Fibroblast of lung (primary cell): ENCODE measurements around the gene AK8. TPM values are rescaled to one million over a fixed set of nuclear protein-coding genes. Genes with fewer than 3 reads are reported as not detected.

ENCODE experiments used
- DNase-seq, 2 donors: peaks; one replicate each; pipeline versions ENCODE4 v3.0.0 to v3.0.0-alpha.2; 2010; ENCODE audit warnings: low read depth in 2 of 2
- H2AFZ ChIP-seq: 2 replicates; pipeline ENCODE4 v1.5.1; 2012; ENCODE audit warnings: low read length, control low read depth, inconsistent platforms
- H3K27ac ChIP-seq: 2 replicates; pipeline ENCODE4 v1.5.1; 2011; ENCODE audit warnings: low read length, control low read depth; ENCODE audit not compliant: insufficient read depth
- H3K27me3 ChIP-seq: 2 replicates; pipeline ENCODE4 v1.5.1; 2011; ENCODE audit warnings: mild to moderate bottlenecking, low read length; ENCODE audit not compliant: control insufficient read depth, insufficient read depth
- H3K36me3 ChIP-seq: 2 replicates; pipeline ENCODE4 v1.5.1; 2011; ENCODE audit warnings: low read length; ENCODE audit not compliant: control insufficient read depth, insufficient read depth
- H3K4me1 ChIP-seq: 2 replicates; pipeline ENCODE4 v1.5.1; 2011; ENCODE audit warnings: low read length; ENCODE audit not compliant: control insufficient read depth, insufficient read depth; ENCODE audit errors: extremely low read depth
- H3K4me2 ChIP-seq: 2 replicates; pipeline ENCODE4 v1.5.1; 2011; ENCODE audit warnings: low read length, control low read depth; ENCODE audit not compliant: insufficient read depth; ENCODE audit errors: extremely low read depth
- H3K4me3 ChIP-seq, 4 experiments: fragments of 200-600 bp in 1 of 4; sonication (generic) in 1 of 4; replicated peaks in 1 of 4; 2 replicates each; pipeline ENCODE4 v1.5.1; 2011 to 2016; ENCODE audit warnings: low read length in 4 of 4, low read depth in 3 of 4, mild to moderate bottlenecking in 3 of 4, control low read depth in 2 of 4, inconsistent platforms in 1 of 4, mixed read lengths in 1 of 4; ENCODE audit not compliant: insufficient read depth in 1 of 4; ENCODE audit errors: control extremely low read depth in 1 of 4
- H3K79me2 ChIP-seq: 2 replicates; pipeline ENCODE4 v1.5.1; 2012; ENCODE audit warnings: mild to moderate bottlenecking, low read length, inconsistent platforms; ENCODE audit not compliant: control insufficient read depth, insufficient read depth
- H3K9ac ChIP-seq: 2 replicates; pipeline ENCODE4 v1.5.1; 2011; ENCODE audit warnings: mild to moderate bottlenecking, low read length, control low read depth; ENCODE audit not compliant: insufficient read depth
- H3K9me3 ChIP-seq: 2 replicates; pipeline ENCODE4 v1.5.1; 2012; ENCODE audit warnings: low read depth, low read length; ENCODE audit not compliant: control insufficient read depth, insufficient read depth
- H4K20me1 ChIP-seq: 2 replicates; pipeline ENCODE4 v1.5.1; 2011; ENCODE audit warnings: low read length; ENCODE audit not compliant: control insufficient read depth, insufficient read depth; ENCODE audit errors: extremely low read depth
- EZH2 ChIP-seq: IDR thresholded peaks from 2 replicates; pipeline ENCODE4 v1.5.1; 2012; ENCODE audit warnings: low read length, control low read depth, mild to moderate bottlenecking; ENCODE audit errors: missing control alignments
- polyA plus RNA-seq, 2 donors: library from polyadenylated mRNA; depleted of rRNA in 1 of 2; stranded (reverse) in 1 of 2; unstranded in 1 of 2; fragments of >200 nt; gene quantifications; 2 replicates each; pipeline ENCODE4 v1.2.1, GENCODE V29; 2011 to 2012; ENCODE audit warnings: missing spikeins in 1 of 2
- total RNA-seq: library from RNA; depleted of rRNA; stranded (reverse); fragments of >200 nt; gene quantifications from 2 replicates; pipeline ENCODE4 v1.2.1, GENCODE V29; 2014
- TF ChIP-seq, protein P1 (sequence below), 2 donors: IDR thresholded peaks in 1 of 2; conservative IDR thresholded peaks in 1 of 2; 1 replicate in 1 of 2; 2 replicates in 1 of 2; pipeline ENCODE4 v1.5.1; 2011 to 2012; ENCODE audit warnings: low read length in 2 of 2, control low read depth in 1 of 2, inconsistent platforms in 1 of 2, low read depth in 1 of 2, mild to moderate bottlenecking in 1 of 2

Gene AK8
- total and polyA plus RNA-seq, 2 donors (not counting 1 experiment from before 2014, with no cell fraction given) = 0.17 to 0.50 TPM

DNA sequence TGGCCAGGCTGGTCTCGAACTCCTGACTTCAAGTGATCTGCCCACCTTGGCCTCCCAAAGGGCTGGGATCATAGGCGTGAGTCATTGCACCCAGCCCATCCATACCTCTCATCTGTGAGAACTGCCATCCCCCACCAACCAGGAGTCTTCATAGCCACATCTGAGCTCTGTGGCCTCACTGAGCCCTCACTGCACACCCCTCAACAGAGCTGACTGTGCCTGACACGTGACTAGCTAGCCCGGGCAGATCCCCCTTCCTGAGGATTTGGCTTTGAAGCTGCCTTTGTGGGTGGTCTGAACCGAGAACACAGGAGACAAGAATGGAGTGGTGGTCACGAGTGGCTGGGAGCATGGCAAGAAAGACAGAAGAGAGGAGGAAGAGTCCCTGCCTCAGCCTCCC lies 15.6 kb downstream of the AK8 start:
- Histone ChIP-seq H2AFZ (no peak overlapping the region), H3K4me1 (no peaks in the 10 kb centered on the region), H3K9me3 (no peaks in the 10 kb centered on the region), H3K4me3 (no peak overlapping the region), H3K27ac (no peak overlapping the region), H4K20me1 (no peaks in the 10 kb centered on the region), H3K79me2 (no peaks in the 10 kb centered on the region), H3K27me3 (peaks cover 2% of the 10 kb centered on the region), H3K4me2 (no peak overlapping the region), H3K36me3 (no peaks in the 10 kb centered on the region), H3K9ac (no peak overlapping the region)
- TF ChIP-seq, protein P1, sequence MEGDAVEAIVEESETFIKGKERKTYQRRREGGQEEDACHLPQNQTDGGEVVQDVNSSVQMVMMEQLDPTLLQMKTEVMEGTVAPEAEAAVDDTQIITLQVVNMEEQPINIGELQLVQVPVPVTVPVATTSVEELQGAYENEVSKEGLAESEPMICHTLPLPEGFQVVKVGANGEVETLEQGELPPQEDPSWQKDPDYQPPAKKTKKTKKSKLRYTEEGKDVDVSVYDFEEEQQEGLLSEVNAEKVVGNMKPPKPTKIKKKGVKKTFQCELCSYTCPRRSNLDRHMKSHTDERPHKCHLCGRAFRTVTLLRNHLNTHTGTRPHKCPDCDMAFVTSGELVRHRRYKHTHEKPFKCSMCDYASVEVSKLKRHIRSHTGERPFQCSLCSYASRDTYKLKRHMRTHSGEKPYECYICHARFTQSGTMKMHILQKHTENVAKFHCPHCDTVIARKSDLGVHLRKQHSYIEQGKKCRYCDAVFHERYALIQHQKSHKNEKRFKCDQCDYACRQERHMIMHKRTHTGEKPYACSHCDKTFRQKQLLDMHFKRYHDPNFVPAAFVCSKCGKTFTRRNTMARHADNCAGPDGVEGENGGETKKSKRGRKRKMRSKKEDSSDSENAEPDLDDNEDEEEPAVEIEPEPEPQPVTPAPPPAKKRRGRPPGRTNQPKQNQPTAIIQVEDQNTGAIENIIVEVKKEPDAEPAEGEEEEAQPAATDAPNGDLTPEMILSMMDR (conservative IDR thresholded peaks at IDR 0.05 in 1 of 2, IDR thresholded peaks at IDR 0.05 in 1 of 2; ENCODE audit: low read depth in 1 of 2, low read length in 2 of 2) = no peak
- no peak for TF ChIP-seq EZH2
- DNase-seq = no peak

DNA sequence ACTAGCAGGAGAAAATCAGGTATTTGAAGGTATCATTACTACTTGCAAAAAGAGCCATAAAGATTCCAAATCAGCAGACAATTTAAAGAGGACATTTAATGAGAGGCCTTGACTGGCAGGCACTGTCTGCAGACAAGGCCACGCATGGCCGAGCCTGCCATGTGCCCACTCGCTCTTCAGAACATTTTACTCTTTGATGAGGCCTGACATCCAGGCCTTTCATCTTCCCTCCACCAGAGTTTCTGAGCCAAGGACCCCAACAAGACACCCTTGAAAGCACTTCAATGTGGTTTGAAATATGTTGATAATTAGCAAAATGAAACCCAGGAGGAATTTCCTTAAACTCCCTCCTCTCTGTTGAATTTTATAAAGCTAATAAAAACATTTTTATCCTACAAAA lies 16.4 kb downstream of the AK8 start:
- TF ChIP-seq, protein P1 (conservative IDR thresholded peaks at IDR 0.05 in 1 of 2, IDR thresholded peaks at IDR 0.05 in 1 of 2; ENCODE audit: low read depth in 1 of 2, low read length in 2 of 2) = no peak
- TF ChIP-seq EZH2 = no peak
- peaks cover 4% of the 10 kb centered on the region for H3K27me3 ChIP-seq

DNA sequence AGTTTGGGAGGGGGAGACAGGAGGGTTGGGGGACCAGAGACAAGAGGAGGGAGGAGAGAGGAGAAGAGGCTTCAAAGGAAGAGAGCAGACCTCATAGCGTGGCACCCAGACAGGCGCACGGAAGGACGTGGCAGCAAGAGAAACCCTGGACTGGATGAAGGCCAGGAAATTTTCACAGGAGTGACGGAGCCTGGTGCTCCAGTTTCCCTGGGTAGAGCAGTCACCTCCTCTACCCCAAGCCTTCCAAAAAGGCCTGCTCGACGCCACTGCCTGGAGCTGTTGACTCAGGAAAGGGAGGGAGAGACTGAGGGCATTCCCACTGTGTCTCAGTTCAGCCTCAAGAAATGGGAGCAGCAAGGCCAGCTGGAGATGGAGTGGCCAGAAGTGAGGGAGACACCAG lies 19.3 kb downstream of the AK8 start:
- H4K20me1 ChIP-seq = no peaks in the 10 kb centered on the region
- H3K27me3 ChIP-seq = peaks cover 5% of the 10 kb centered on the region
- no peak for DNase-seq
- no peaks in the 10 kb centered on the region for H3K79me2 ChIP-seq
- H3K9ac ChIP-seq = no peak overlapping the region
- H3K9me3 ChIP-seq = no peaks in the 10 kb centered on the region
- H3K36me3 ChIP-seq = no peaks in the 10 kb centered on the region
- TF ChIP-seq, protein P1 (conservative IDR thresholded peaks at IDR 0.05 in 1 of 2, IDR thresholded peaks at IDR 0.05 in 1 of 2; ENCODE audit: low read depth in 1 of 2, low read length in 2 of 2) = no peak
- TF ChIP-seq EZH2 = no peak
- no peak overlapping the region for H2AFZ ChIP-seq
- no peak overlapping the region for H3K27ac ChIP-seq
- H3K4me2 ChIP-seq = no peak overlapping the region
- H3K4me3 ChIP-seq = no peak overlapping the region
- no peaks in the 10 kb centered on the region for H3K4me1 ChIP-seq

More for the DNA sequence above, 16.4 kb downstream of the AK8 start:
- H3K27ac ChIP-seq = no peak overlapping the region
- H3K4me1 ChIP-seq = no peaks in the 10 kb centered on the region
- H3K9me3 ChIP-seq = no peaks in the 10 kb centered on the region
- H3K36me3 ChIP-seq = no peaks in the 10 kb centered on the region
- no peak overlapping the region for H3K9ac ChIP-seq
- no peak for DNase-seq
- H3K79me2 ChIP-seq = no peaks in the 10 kb centered on the region
- H2AFZ ChIP-seq = no peak overlapping the region
- no peaks in the 10 kb centered on the region for H4K20me1 ChIP-seq
- no peak overlapping the region for H3K4me2 ChIP-seq
- no peak overlapping the region for H3K4me3 ChIP-seq
